Prostate gland (tissue), 2 donors: Measurements from ENCODE around the gene RCAN2. TPM values are rescaled to one million over a fixed set of nuclear protein-coding genes. Genes with fewer than 3 reads are reported as not detected.

Experiments used
- DNase-seq: peaks from one replicate; pipeline ENCODE4 v3.0.0-alpha.2; 2019; ENCODE audit warnings: low spot score
- H3K27ac ChIP-seq, 2 donors: fragments of 200-600 bp; sonication (generic); 2 replicates each; pipeline ENCODE4 v1.5.1; 2017 to 2019
- H3K27me3 ChIP-seq: fragments of 200-600 bp; sonication (generic); replicated peaks from 2 replicates; pipeline ENCODE4 v1.5.1; 2019; ENCODE audit not compliant: insufficient read depth
- H3K36me3 ChIP-seq, 2 donors: fragments of 200-600 bp; sonication (generic); 1 replicate in 1 of 2; 2 replicates in 1 of 2; pipeline versions ENCODE4 v1.5.1 to v1.8.1; 2017 to 2019
- H3K4me1 ChIP-seq: fragments of 200-600 bp; sonication (generic); replicated peaks from 2 replicates; pipeline ENCODE4 v1.5.1; 2019
- H3K4me3 ChIP-seq, 2 donors: fragments of 200-600 bp; sonication (generic); 2 replicates each; pipeline ENCODE4 v1.5.1; 2017 to 2019
- H3K9me3 ChIP-seq: fragments of 200-600 bp; sonication (generic); 2 replicates; pipeline ENCODE4 v1.5.1; 2017
- POLR2A ChIP-seq: fragments of 450-650 bp; IDR thresholded peaks from one replicate; pipeline ENCODE4 v1.6.1; 2016; ENCODE audit warnings: antibody characterized with exemption, mild to moderate bottlenecking
- POLR2AphosphoS5 ChIP-seq: sonication (generic); formaldehyde crosslinking; IDR thresholded peaks from one replicate; pipeline ENCODE4 v1.6.1; 2017; ENCODE audit warnings: antibody characterized with exemption
- WGBS: methylation state at CpG from one replicate; pipeline ENCODE4 v1.1.5; 2018; 5-methylcytosine and 5-hydroxymethylcytosine counted together
- intact Hi-C: fragments of 100-400 bp; cut with DNase I; formaldehyde crosslinking; loops from one replicate; pipeline ENCODE4 v1.14.2; 2022
- total RNA-seq, 2 donors: library from RNA; depleted of rRNA; stranded (reverse); fragments of >200 nt; gene quantifications; one replicate each; pipeline ENCODE4 v1.1.0, GENCODE V29; 2016
- TF ChIP-seq, protein P1 (sequence below), 4 experiments: fragments of 200-600 bp in 2 of 4; fragments of 450-650 bp in 2 of 4; sonication (generic) in 2 of 4; IDR thresholded peaks; 1 replicate in 3 of 4; 2 replicates in 1 of 4; pipeline ENCODE4 v1.5.1; 2016 to 2019; ENCODE audit warnings: antibody characterized with exemption in 4 of 4, mild to moderate bottlenecking in 2 of 4, moderate library complexity in 2 of 4

The RCAN2 gene
- total RNA-seq, 2 donors from 2014 or later = 12.3 to 14.2 TPM

DNA sequence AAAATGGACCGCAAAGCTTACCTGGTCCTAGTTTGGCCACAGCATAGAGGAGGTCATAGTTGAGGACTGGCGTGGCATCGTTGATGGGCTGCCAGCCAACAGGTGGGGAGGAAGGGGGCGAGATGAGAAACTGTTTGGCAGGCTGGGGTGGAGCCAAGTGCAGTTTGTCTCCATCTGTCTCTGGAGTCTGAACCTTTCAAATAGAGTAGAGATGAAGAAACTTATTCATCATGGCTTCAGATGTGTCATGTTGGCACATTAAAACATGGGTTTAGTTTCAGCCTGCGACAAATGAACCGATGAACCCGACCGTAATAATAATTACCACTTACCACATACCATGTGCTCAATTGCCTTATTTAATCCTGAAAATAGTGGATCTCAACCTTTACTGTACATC, 244.5 kb downstream of the RCAN2 start:
- no peaks in the 10 kb centered on the region for H3K4me1 ChIP-seq
- H3K4me3 ChIP-seq = no peak overlapping the region
- H3K27me3 ChIP-seq = no peaks in the 10 kb centered on the region
- no peaks in the 10 kb centered on the region for H3K36me3 ChIP-seq
- WGBS = 90% methylated on average over 8 of the region's 8 CpGs
- no peak overlapping the region for H3K27ac ChIP-seq
- no peaks in the 10 kb centered on the region for H3K9me3 ChIP-seq
- no peak for DNase-seq
- intact Hi-C loops = no loop called here
- TF ChIP-seq POLR2AphosphoS5 = no peak
- TF ChIP-seq, protein P1, sequence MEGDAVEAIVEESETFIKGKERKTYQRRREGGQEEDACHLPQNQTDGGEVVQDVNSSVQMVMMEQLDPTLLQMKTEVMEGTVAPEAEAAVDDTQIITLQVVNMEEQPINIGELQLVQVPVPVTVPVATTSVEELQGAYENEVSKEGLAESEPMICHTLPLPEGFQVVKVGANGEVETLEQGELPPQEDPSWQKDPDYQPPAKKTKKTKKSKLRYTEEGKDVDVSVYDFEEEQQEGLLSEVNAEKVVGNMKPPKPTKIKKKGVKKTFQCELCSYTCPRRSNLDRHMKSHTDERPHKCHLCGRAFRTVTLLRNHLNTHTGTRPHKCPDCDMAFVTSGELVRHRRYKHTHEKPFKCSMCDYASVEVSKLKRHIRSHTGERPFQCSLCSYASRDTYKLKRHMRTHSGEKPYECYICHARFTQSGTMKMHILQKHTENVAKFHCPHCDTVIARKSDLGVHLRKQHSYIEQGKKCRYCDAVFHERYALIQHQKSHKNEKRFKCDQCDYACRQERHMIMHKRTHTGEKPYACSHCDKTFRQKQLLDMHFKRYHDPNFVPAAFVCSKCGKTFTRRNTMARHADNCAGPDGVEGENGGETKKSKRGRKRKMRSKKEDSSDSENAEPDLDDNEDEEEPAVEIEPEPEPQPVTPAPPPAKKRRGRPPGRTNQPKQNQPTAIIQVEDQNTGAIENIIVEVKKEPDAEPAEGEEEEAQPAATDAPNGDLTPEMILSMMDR (IDR thresholded peaks at IDR 0.05) = no peak
- TF ChIP-seq POLR2A = no peak

GRCh38 chr6:46246081-46246480, 245.2 kb downstream of the RCAN2 start:
- TF ChIP-seq, protein P1 (IDR thresholded peaks at IDR 0.05) = no peak
- TF ChIP-seq POLR2AphosphoS5 (no peak), POLR2A (no peak)
- Histone ChIP-seq H3K9me3 (no peaks in the 10 kb centered on the region), H3K4me1 (no peaks in the 10 kb centered on the region), H3K27me3 (no peaks in the 10 kb centered on the region), H3K4me3 (no peak overlapping the region), H3K36me3 (no peaks in the 10 kb centered on the region), H3K27ac (no peak overlapping the region)
- DNase-seq = no peak
- intact Hi-C loops = no loop called here
- WGBS = 82% methylated on average over 1 of the region's 1 CpG

DNA sequence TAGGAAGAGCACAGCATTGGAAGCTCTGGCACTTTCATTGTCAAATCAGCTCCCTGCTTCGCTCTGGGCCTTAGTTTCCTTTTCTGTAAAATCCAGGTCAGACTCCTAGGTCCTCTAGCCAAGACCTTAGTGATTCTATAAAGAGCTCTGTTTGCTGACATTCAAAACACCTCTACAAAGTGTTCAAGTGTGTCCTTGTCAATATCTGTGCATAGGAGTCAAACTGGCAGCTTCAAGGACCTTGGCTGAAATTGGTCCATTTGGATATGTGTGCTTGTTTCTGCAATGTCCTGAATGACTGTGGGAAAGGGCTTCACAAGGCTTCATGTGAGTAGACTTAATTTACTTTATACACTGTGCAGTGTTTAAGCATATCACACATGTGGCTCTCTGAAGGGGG, 246.6 kb downstream of the RCAN2 start:
- WGBS = 93% methylated on average over 1 of the region's 1 CpG
- H3K9me3 ChIP-seq = no peaks in the 10 kb centered on the region
- no peak overlapping the region for H3K27ac ChIP-seq
- intact Hi-C loops = no loop called here
- DNase-seq = no peak
- H3K27me3 ChIP-seq = no peaks in the 10 kb centered on the region
- H3K36me3 ChIP-seq = no peaks in the 10 kb centered on the region
- no peak overlapping the region for H3K4me3 ChIP-seq
- H3K4me1 ChIP-seq = no peaks in the 10 kb centered on the region
- TF ChIP-seq POLR2A (no peak), POLR2AphosphoS5 (no peak)
- TF ChIP-seq, protein P1 (IDR thresholded peaks at IDR 0.05) = no peak

GRCh38 chr6:46243754-46244153, 247.5 kb downstream of the RCAN2 start:
- Histone ChIP-seq H3K27ac (no peak overlapping the region), H3K4me3 (no peak overlapping the region), H3K36me3 (no peaks in the 10 kb centered on the region), H3K9me3 (no peaks in the 10 kb centered on the region), H3K4me1 (no peaks in the 10 kb centered on the region), H3K27me3 (no peaks in the 10 kb centered on the region)
- DNase-seq = no peak
- TF ChIP-seq POLR2A (no peak), POLR2AphosphoS5 (no peak)
- TF ChIP-seq, protein P1 (IDR thresholded peaks at IDR 0.05) = no peak
- intact Hi-C loops = no loop called here
- WGBS = 70% methylated on average over 5 of the region's 5 CpGs

DNA sequence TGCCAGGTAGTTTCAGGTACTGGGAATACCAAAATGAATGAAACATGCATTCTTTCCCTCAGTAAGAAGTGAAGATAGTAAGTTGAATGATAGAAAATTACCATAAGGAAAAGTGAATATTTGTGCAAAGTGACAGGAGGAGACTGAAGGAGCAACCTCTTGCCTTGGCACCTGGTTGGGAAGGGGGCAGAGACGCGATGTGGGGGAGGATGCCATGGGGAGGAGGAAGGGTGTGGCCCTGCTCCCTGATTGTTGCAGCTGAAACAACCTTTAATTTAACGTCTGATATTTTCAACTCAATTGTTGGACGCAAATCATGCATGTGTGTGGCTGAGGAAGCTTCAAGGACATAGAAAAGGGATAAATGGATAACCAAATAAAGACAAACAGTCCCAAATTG, 248.3 kb downstream of the RCAN2 start:
- no peaks in the 10 kb centered on the region for H3K27me3 ChIP-seq
- H3K4me3 ChIP-seq = no peak overlapping the region
- no peak for DNase-seq
- no peaks in the 10 kb centered on the region for H3K9me3 ChIP-seq
- H3K4me1 ChIP-seq = no peaks in the 10 kb centered on the region
- no peak for TF ChIP-seq POLR2AphosphoS5
- TF ChIP-seq, protein P1 (IDR thresholded peaks at IDR 0.05) = no peak
- no peak for TF ChIP-seq POLR2A
- H3K36me3 ChIP-seq = no peaks in the 10 kb centered on the region
- intact Hi-C loops = no loop called here
- no peak overlapping the region for H3K27ac ChIP-seq
- WGBS = 77% methylated on average over 4 of the region's 4 CpGs
